Muscle of arm (tissue), 12 donors: Measurements from ENCODE around the gene PMIS2. TPM values are rescaled to one million over a fixed set of nuclear protein-coding genes. Genes with fewer than 3 reads are reported as not detected.

Source experiments
- DNase-seq: peaks from one replicate; pipeline ENCODE4 v3.0.0-alpha.2; 2013
- polyA plus RNA-seq, 12 donors: library from polyadenylated mRNA; unstranded; fragments of 120-200 nt; gene quantifications; one replicate each; pipeline ENCODE4 v1.2.1, GENCODE V29; 2013; ENCODE audit not compliant: insufficient read length in 12 of 12

Gene PMIS2
- polyA plus RNA-seq, 12 donors = not detected

GRCh38 chr19:35628565-35629331 is 42.8 kb downstream of the PMIS2 start, which contains the start of gene RBM42:
TSS of gene RBM42 (plus strand) at chr19:35629036. CDS start at chr19:35629154, 118 bp downstream.
- DNase-seq = peak; percentile 99

- no peak for DNase-seq
These were observed 43.3 kb downstream of the PMIS2 start for GRCh38 chr19:35629332-35629633.

- DNase-seq = no peak
These were observed 47.9 kb downstream of the PMIS2 start for GRCh38 chr19:35633727-35634440.

- no peak for DNase-seq
These were observed 50.7 kb downstream of the PMIS2 start for GRCh38 chr19:35636651-35637050.

Other genes starting within 250 kb of the PMIS2 start
- gene FFAR1, start 238.3 kb upstream of the PMIS2 start, polyA plus RNA-seq = under 1 TPM in 1 of 12 donors, not detected in 11; 0.12 TPM
- under 1 TPM in 5 of 12 donors, not detected in 7; 0.09 to 0.32 (median 0.13) TPM for gene FFAR3, start 227.7 kb upstream of the PMIS2 start, polyA plus RNA-seq
- gene GPR42, start 215.1 kb upstream of the PMIS2 start, polyA plus RNA-seq = under 1 TPM in 1 of 12 donors, not detected in 11; 0.11 TPM
- gene FFAR2, start 137.9 kb upstream of the PMIS2 start, polyA plus RNA-seq = under 1 TPM in 9 of 12 donors, not detected in 3; 0.08 to 0.54 (median 0.26) TPM
- gene KRTDAP, start 95.7 kb upstream of the PMIS2 start, polyA plus RNA-seq = 100 to 1,000 TPM in 2 of 12 donors, 10 to 100 TPM in 1, 1 to 10 TPM in 1, under 1 TPM in 1, not detected in 7; 0.73 to 445 (median 73.3) TPM
- gene DMKN, start 72.5 kb upstream of the PMIS2 start, polyA plus RNA-seq = 100 to 1,000 TPM in 1 of 12 donors, 10 to 100 TPM in 2, 1 to 10 TPM in 4, under 1 TPM in 3, not detected in 2; 0.58 to 181 (median 1.2) TPM
- 10 to 100 TPM in 2 of 12 donors, 1 to 10 TPM in 1, under 1 TPM in 1, not detected in 8; 0.24 to 26.7 (median 8.1) TPM for gene SBSN, start 57.9 kb upstream of the PMIS2 start, polyA plus RNA-seq
- under 1 TPM in 1 of 12 donors, not detected in 11; 0.12 TPM for gene GAPDHS, start 52.7 kb upstream of the PMIS2 start, polyA plus RNA-seq
- gene TMEM147, start 40.5 kb upstream of the PMIS2 start, polyA plus RNA-seq = 10 to 100 TPM in 11 of 12 donors, not detected in 1; 32.3 to 49.5 (median 40.0) TPM
- gene ATP4A, start 22.5 kb upstream of the PMIS2 start, polyA plus RNA-seq = under 1 TPM in 2 of 12 donors, not detected in 10; 0.21 to 0.26 TPM
- gene HAUS5, start 26.6 kb downstream of the PMIS2 start, polyA plus RNA-seq = 10 to 100 TPM in 8 of 12 donors, 1 to 10 TPM in 3, not detected in 1; 8.9 to 23.8 (median 12.7) TPM
- gene RBM42, start 42.9 kb downstream of the PMIS2 start, polyA plus RNA-seq = 10 to 100 TPM in 11 of 12 donors, not detected in 1; 27.0 to 60.1 (median 36.9) TPM
- 1 to 10 TPM in 10 of 12 donors, not detected in 2; 1.2 to 4.3 (median 1.9) TPM for gene ETV2, start 55.6 kb downstream of the PMIS2 start, polyA plus RNA-seq
- gene COX6B1, start 62.1 kb downstream of the PMIS2 start, polyA plus RNA-seq = 100 to 1,000 TPM in 11 of 12 donors, not detected in 1; 201 to 382 (median 272) TPM
- gene UPK1A, start 80.3 kb downstream of the PMIS2 start, polyA plus RNA-seq = 10 to 100 TPM in 2 of 12 donors, 1 to 10 TPM in 1, under 1 TPM in 2, not detected in 7; 0.16 to 31.4 (median 5.6) TPM
- under 1 TPM in 7 of 12 donors, not detected in 5; 0.08 to 0.45 (median 0.33) TPM for gene ZBTB32, start 118.4 kb downstream of the PMIS2 start, polyA plus RNA-seq
- gene KMT2B, start 131.8 kb downstream of the PMIS2 start, polyA plus RNA-seq = 10 to 100 TPM in 11 of 12 donors, not detected in 1; 14.2 to 29.8 (median 19.9) TPM
- 1 to 10 TPM in 10 of 12 donors, not detected in 2; 1.7 to 4.0 (median 3.3) TPM for gene IGFLR1, start 156.3 kb downstream of the PMIS2 start, polyA plus RNA-seq
- gene U2AF1L4, start 159.2 kb downstream of the PMIS2 start, polyA plus RNA-seq = 10 to 100 TPM in 11 of 12 donors, not detected in 1; 10.6 to 36.2 (median 13.0) TPM
- gene PSENEN, start 159.5 kb downstream of the PMIS2 start, polyA plus RNA-seq = 10 to 100 TPM in 11 of 12 donors, not detected in 1; 30.3 to 54.5 (median 37.3) TPM
- gene LIN37, start 162.4 kb downstream of the PMIS2 start, polyA plus RNA-seq = 10 to 100 TPM in 2 of 12 donors, 1 to 10 TPM in 8, not detected in 2; 5.3 to 11.3 (median 9.5) TPM
- gene HSPB6, start 170.9 kb downstream of the PMIS2 start, polyA plus RNA-seq = 1,000 to 10,000 TPM in 1 of 12 donors, 100 to 1,000 TPM in 11; 347 to 1,124 (median 629) TPM
- 10 to 100 TPM in 8 of 12 donors, 1 to 10 TPM in 3, not detected in 1; 7.1 to 30.4 (median 13.7) TPM for gene PROSER3, start 172.0 kb downstream of the PMIS2 start, polyA plus RNA-seq
- 10 to 100 TPM in 11 of 12 donors, not detected in 1; 10.5 to 29.8 (median 15.8) TPM for gene ARHGAP33, start 189.4 kb downstream of the PMIS2 start, polyA plus RNA-seq
- under 1 TPM in 1 of 12 donors, not detected in 11; 0.80 TPM for gene PRODH2, start 226.7 kb downstream of the PMIS2 start, polyA plus RNA-seq